ENCODE measurements around the gene E2F4. TPM values are rescaled to one million over a fixed set of nuclear protein-coding genes. Genes with fewer than 3 reads are reported as not detected.

Gene E2F4
- total and polyA plus RNA-seq, 8 donors: 14.8 to 61.3 (median 22.8) TPM

- WGBS, 2 donors: 5 to 6% methylated on average over 12 of the region's 12 CpGs
- peaks cover 0 to 9% (median 6%) of the 10 kb centered on the region in 3 donors for H3K4me1 ChIP-seq
- ATAC-seq: no peak
- no peaks in the 10 kb centered on the region for H3K27me3 ChIP-seq
- H3K27ac ChIP-seq: peak overlapping the region in 2 of 4 donors; percentile 39 to 59
- peaks cover 0 to 26% (median 19%) of the 10 kb centered on the region in 3 donors for H3K36me3 ChIP-seq
- no peak for FAIRE-seq
- intact Hi-C loops (cut with DNase I): no loop called here
- peak in 2 of 6 donors; percentile 22 to 28 for DNase-seq
- TF ChIP-seq CTCF (IDR thresholded peaks at IDR 0.05): no peak
- peak overlapping the region; percentile 85 to 97 (median 91) for H3K4me3 ChIP-seq
- no peaks in the 10 kb centered on the region for H3K9me3 ChIP-seq
These were observed 35.6 kb downstream of the E2F4 start for GRCh38 chr16:67227567-67227921.

- H3K27ac ChIP-seq: no peak overlapping the region
- no peak for FAIRE-seq
- WGBS, 2 donors: 81 to 91% methylated on average over 9 of the region's 9 CpGs
- H3K27me3 ChIP-seq: no peaks in the 10 kb centered on the region
- no peak for TF ChIP-seq CTCF (IDR thresholded peaks at IDR 0.05)
- DNase-seq: peak in 3 of 6 donors; percentile 12 to 56 (median 20)
- peaks cover 0 to 26% (median 19%) of the 10 kb centered on the region in 3 donors for H3K36me3 ChIP-seq
- intact Hi-C loops (cut with DNase I): no loop called here
- H3K4me1 ChIP-seq: peaks cover 0 to 9% (median 6%) of the 10 kb centered on the region in 3 donors
- ATAC-seq: no peak
- H3K4me3 ChIP-seq: peak overlapping the region in 2 of 4 donors; percentile 86 to 97
- no peaks in the 10 kb centered on the region for H3K9me3 ChIP-seq
These were observed 36.3 kb downstream of the E2F4 start for GRCh38 chr16:67228034-67228785.

- no peaks in the 10 kb centered on the region for H3K9me3 ChIP-seq
- ATAC-seq (no peak), DNase-seq (peak in 2 of 6 donors; percentile 13 to 67), FAIRE-seq (no peak)
- H3K27me3 ChIP-seq: no peaks in the 10 kb centered on the region
- intact Hi-C loops (cut with DNase I): no loop called here
- H3K4me1 ChIP-seq: peaks cover 0 to 9% (median 6%) of the 10 kb centered on the region in 3 donors
- peaks cover 0 to 26% (median 19%) of the 10 kb centered on the region in 3 donors for H3K36me3 ChIP-seq
- H3K27ac ChIP-seq: no peak overlapping the region
- TF ChIP-seq CTCF (IDR thresholded peaks at IDR 0.05): no peak
- WGBS, 2 donors: 79 to 83% methylated on average over 9 of the region's 9 CpGs
- H3K4me3 ChIP-seq: no peak overlapping the region
These were observed 37.0 kb downstream of the E2F4 start for GRCh38 chr16:67228905-67229304.

GRCh38 chr16:67229906-67230808, 38.2 kb downstream of the E2F4 start:
- Histone ChIP-seq H3K4me1 (peaks cover 0 to 9% (median 6%) of the 10 kb centered on the region in 3 donors), H3K4me3 (no peak overlapping the region), H3K9me3 (no peaks in the 10 kb centered on the region), H3K27ac (no peak overlapping the region), H3K27me3 (no peaks in the 10 kb centered on the region), H3K36me3 (peaks cover 0 to 26% (median 19%) of the 10 kb centered on the region in 3 donors)
- intact Hi-C loops (cut with DNase I): no loop called here
- 90 to 92% methylated on average over 28 to 32 of the region's 32 CpGs for WGBS, 2 donors
- ATAC-seq (no peak), DNase-seq (peak in 2 of 6 donors; percentile 22 to 65), FAIRE-seq (no peak)
- no peak for TF ChIP-seq CTCF (IDR thresholded peaks at IDR 0.05)

Data from pancreas (tissue), 10 donors.